PC-9 (cell line): ENCODE results near the gene MACROD2. TPM values are rescaled to one million over a fixed set of nuclear protein-coding genes. Genes with fewer than 3 reads are reported as not detected.

Experiments used
- BruUV-seq: library from RNA; stranded (reverse); fragments of 400-500 nt; replicated peaks from 2 replicates; lab custom pipeline; 2021; lab: Mats Ljungman, UMichigan
- CTCF ChIA-PET: fragments of 300-600 bp; sonication (Branson Sonifier 250); formaldehyde crosslinking; loops from one replicate; lab custom pipeline; 2022; ENCODE audit warnings: antibody characterized with exemption; lab: Charles Lee
- POLR2A ChIA-PET: fragments of 300-600 bp; sonication (Branson Sonifier 250); formaldehyde crosslinking; loops from one replicate; lab custom pipeline; 2022; ENCODE audit warnings: antibody characterized with exemption; ENCODE audit not compliant: unreplicated experiment; lab: Charles Lee
- DNase-seq, 2 experiments: peaks; one replicate each; pipeline versions ENCODE4 v3.0.0 to v3.0.0-alpha.2; 2015 to 2022; ENCODE audit warnings: mixed read lengths in 1 of 2
- H2AFZ ChIP-seq: fragments of 200-600 bp; sonication (generic); 2 replicates; pipeline ENCODE4 v1.8.1; 2017; ENCODE audit warnings: antibody characterized with exemption
- H3F3A ChIP-seq: fragments of 200-600 bp; sonication (generic); 2 replicates; pipeline ENCODE4 v1.8.1; 2017; ENCODE audit warnings: antibody characterized with exemption, mild to moderate bottlenecking, low read depth; ENCODE audit not compliant: insufficient read depth
- H3K27ac ChIP-seq: fragments of 200-600 bp; sonication (generic); 2 replicates; pipeline ENCODE4 v1.6.1; 2016; ENCODE audit warnings: mixed run types
- H3K27me3 ChIP-seq: fragments of 200-600 bp; sonication (generic); 2 replicates; pipeline ENCODE4 v1.6.1; 2016; ENCODE audit warnings: low read depth, mixed run types; ENCODE audit not compliant: insufficient read depth
- H3K36me3 ChIP-seq: fragments of 200-600 bp; sonication (generic); 2 replicates; pipeline ENCODE4 v1.6.1; 2016; ENCODE audit warnings: low read depth, mixed run types
- H3K4me1 ChIP-seq: fragments of 200-600 bp; sonication (generic); replicated peaks from 2 replicates; pipeline ENCODE4 v1.6.1; 2016; ENCODE audit warnings: mixed run types; ENCODE audit not compliant: insufficient read depth
- H3K4me2 ChIP-seq: fragments of 200-600 bp; sonication (generic); 2 replicates; pipeline ENCODE4 v1.6.1; 2017; ENCODE audit warnings: mixed run types
- H3K4me3 ChIP-seq: fragments of 200-600 bp; sonication (generic); 2 replicates; pipeline ENCODE4 v1.6.1; 2016; ENCODE audit warnings: mixed run types
- H3K79me2 ChIP-seq: fragments of 200-600 bp; sonication (generic); 2 replicates; pipeline ENCODE4 v1.6.1; 2017; ENCODE audit warnings: low read depth, mixed run types
- H3K9me2 ChIP-seq: fragments of 200-600 bp; sonication (generic); 2 replicates; pipeline ENCODE4 v1.8.1; 2017; ENCODE audit warnings: mild to moderate bottlenecking; ENCODE audit not compliant: insufficient read depth
- H3K9me3 ChIP-seq: fragments of 200-600 bp; sonication (generic); 2 replicates; pipeline ENCODE4 v1.8.1; 2016; ENCODE audit warnings: low read depth; ENCODE audit not compliant: insufficient read depth
- H4K20me1 ChIP-seq: fragments of 200-600 bp; sonication (generic); 2 replicates; pipeline ENCODE4 v1.8.1; 2017; ENCODE audit not compliant: insufficient read depth
- EZH2 ChIP-seq: fragments of 200-600 bp; sonication (generic); IDR thresholded peaks from 2 replicates; pipeline ENCODE4 v1.8.0; 2017; ENCODE audit warnings: antibody characterized with exemption, low read depth
- intact Hi-C: fragments of 100-400 bp; cut with micrococcal nuclease; formaldehyde crosslinking; loops from one replicate; pipeline ENCODE4 v1.10.0; 2022; ENCODE audit not compliant: unreplicated experiment
- total RNA-seq: library from RNA; stranded (reverse); gene quantifications from 2 replicates; pipeline ENCODE4 v1.2.3, GENCODE V29; 2021
- TF ChIP-seq, protein P1 (sequence below): fragments of 200-600 bp; sonication (generic); conservative IDR thresholded peaks from 2 replicates; pipeline ENCODE4 v1.6.1; 2017; ENCODE audit warnings: mixed run types, antibody characterized with exemption, mild to moderate bottlenecking, moderate library complexity

MACROD2 gene
- total RNA-seq, 1 experiment from 2014 or later = 11.4 TPM

DNA sequence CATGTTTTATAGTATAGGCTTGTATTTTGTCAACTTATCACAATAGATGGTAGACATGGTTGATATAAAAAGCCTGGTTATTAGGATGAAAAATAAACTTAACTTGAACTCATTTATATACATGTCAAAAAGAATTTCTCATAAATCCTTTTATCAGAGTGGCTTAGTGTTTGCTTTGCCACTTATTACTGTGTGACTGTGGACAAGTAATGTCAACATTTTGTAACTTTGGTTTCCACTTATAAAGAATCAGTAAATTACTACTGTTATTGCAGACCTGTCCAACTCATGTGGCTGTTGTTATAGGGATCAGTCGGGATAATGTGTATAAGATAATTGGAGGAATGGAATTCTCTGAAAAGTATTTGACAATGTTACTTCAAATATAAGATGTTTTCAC is 1236.9 kb downstream of the MACROD2 start:
- no peak overlapping the region for H2AFZ ChIP-seq
- DNase-seq = no peak
- no TSS peak for BruUV-seq
- no peaks in the 10 kb centered on the region for H3K4me1 ChIP-seq
- TF ChIP-seq, protein P1, sequence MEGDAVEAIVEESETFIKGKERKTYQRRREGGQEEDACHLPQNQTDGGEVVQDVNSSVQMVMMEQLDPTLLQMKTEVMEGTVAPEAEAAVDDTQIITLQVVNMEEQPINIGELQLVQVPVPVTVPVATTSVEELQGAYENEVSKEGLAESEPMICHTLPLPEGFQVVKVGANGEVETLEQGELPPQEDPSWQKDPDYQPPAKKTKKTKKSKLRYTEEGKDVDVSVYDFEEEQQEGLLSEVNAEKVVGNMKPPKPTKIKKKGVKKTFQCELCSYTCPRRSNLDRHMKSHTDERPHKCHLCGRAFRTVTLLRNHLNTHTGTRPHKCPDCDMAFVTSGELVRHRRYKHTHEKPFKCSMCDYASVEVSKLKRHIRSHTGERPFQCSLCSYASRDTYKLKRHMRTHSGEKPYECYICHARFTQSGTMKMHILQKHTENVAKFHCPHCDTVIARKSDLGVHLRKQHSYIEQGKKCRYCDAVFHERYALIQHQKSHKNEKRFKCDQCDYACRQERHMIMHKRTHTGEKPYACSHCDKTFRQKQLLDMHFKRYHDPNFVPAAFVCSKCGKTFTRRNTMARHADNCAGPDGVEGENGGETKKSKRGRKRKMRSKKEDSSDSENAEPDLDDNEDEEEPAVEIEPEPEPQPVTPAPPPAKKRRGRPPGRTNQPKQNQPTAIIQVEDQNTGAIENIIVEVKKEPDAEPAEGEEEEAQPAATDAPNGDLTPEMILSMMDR = no peak
- no peak for TF ChIP-seq EZH2
- no peak overlapping the region for H3K4me2 ChIP-seq
- no peaks in the 10 kb centered on the region for H3K27me3 ChIP-seq
- no peaks in the 10 kb centered on the region for H3K9me3 ChIP-seq
- ChIA-PET CTCF (no interaction called here), POLR2A (no interaction called here)
- H3K9me2 ChIP-seq = no peaks in the 10 kb centered on the region
- no peaks in the 10 kb centered on the region for H3K36me3 ChIP-seq
- no peaks in the 10 kb centered on the region for H3F3A ChIP-seq
- H3K79me2 ChIP-seq = no peaks in the 10 kb centered on the region
- H3K27ac ChIP-seq = no peak overlapping the region
- no peaks in the 10 kb centered on the region for H4K20me1 ChIP-seq
- no peak overlapping the region for H3K4me3 ChIP-seq
- intact Hi-C loops = no loop called here

DNA sequence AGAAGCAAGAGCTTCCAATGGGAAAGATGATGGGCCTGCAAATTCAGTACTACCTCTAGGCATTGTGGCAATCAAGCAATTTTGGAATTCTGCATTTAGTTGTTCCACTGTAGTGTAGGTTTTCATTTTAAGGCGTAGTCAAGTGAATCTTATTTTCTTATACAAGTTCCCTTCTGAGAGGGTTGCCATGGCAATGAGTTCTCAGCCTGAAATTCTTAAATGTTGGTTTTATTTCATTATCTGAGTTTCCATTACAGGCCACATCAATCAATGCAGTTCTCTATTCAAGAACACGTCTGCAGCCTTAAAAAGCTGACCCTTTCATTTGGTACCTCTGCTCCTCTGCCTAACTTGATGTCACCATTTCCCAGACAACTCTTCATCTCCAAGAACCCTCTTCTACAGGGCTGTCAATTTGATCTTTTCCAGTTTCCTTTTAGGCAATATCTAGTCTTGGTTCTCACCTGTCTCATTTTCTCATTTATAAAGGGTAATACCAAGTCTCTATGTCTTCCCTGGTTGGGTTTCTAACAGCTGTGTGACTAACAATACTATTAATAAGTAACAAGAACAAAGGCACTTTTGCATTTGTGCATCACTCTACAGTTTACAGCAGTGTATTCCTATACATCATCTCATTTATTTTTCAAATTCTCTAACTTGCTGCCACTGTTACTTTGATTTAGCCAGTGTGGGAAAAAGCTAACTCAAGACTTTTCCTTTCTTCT is 1240.3 kb downstream of the MACROD2 start:
- Histone ChIP-seq H3K36me3 (no peaks in the 10 kb centered on the region), H3K4me3 (no peak overlapping the region), H3K9me2 (no peaks in the 10 kb centered on the region), H4K20me1 (no peaks in the 10 kb centered on the region), H3K4me1 (no peaks in the 10 kb centered on the region), H3F3A (no peaks in the 10 kb centered on the region), H2AFZ (no peak overlapping the region), H3K79me2 (no peaks in the 10 kb centered on the region), H3K4me2 (no peak overlapping the region), H3K9me3 (no peaks in the 10 kb centered on the region), H3K27me3 (no peaks in the 10 kb centered on the region), H3K27ac (no peak overlapping the region)
- intact Hi-C loops = loop anchor here (5.0 kb wide), 2 partner anchors 1043 to 1093 kb away; no protein-coding TSS in a partner anchor
- ChIA-PET CTCF (interaction anchor here (0.6 kb wide), 1 partner anchor 1100 kb away, joined by 5 read pairs; no protein-coding TSS in a partner anchor), POLR2A (no interaction called here)
- no peak for DNase-seq
- TF ChIP-seq, protein P1 = no peak
- no peak for TF ChIP-seq EZH2
- BruUV-seq = no TSS peak

DNA sequence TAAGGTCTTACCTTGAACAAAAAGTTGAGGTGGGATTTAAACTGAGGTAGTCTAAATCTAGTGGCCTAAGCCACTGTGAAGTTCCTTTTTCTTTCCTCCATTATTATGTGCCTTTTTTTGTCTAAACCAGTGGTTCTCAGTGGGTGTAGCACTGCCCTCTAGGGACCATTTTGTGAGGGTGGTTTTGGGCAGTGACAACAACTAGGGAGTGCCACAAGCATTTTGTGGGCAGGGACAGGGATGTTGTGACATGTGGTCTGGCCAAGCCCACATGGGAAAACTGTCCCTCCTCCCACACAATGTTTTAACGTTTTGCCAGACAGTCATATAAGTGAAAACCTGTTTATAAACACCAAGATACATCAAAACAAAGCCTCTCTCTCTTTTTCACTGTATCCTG is 1241.5 kb downstream of the MACROD2 start:
- H3K9me3 ChIP-seq = no peaks in the 10 kb centered on the region
- no peaks in the 10 kb centered on the region for H3K27me3 ChIP-seq
- no peaks in the 10 kb centered on the region for H3K9me2 ChIP-seq
- no peak overlapping the region for H2AFZ ChIP-seq
- no peaks in the 10 kb centered on the region for H3K36me3 ChIP-seq
- H3K79me2 ChIP-seq = no peaks in the 10 kb centered on the region
- POLR2A ChIA-PET = no interaction called here
- BruUV-seq = no TSS peak
- peak; percentile 29 to 38 for DNase-seq
- no peaks in the 10 kb centered on the region for H4K20me1 ChIP-seq
- no peaks in the 10 kb centered on the region for H3F3A ChIP-seq
- H3K27ac ChIP-seq = no peak overlapping the region
- H3K4me3 ChIP-seq = no peak overlapping the region
- H3K4me1 ChIP-seq = no peaks in the 10 kb centered on the region
- CTCF ChIA-PET = no interaction called here
- no peak for TF ChIP-seq EZH2
- TF ChIP-seq, protein P1 = peak; percentile 61
- intact Hi-C loops = loop anchor here (5.0 kb wide), 2 partner anchors 1045 to 1095 kb away; no protein-coding TSS in a partner anchor
- no peak overlapping the region for H3K4me2 ChIP-seq
